ENCODE measurements around the gene PGA4. TPM values are rescaled to one million over a fixed set of nuclear protein-coding genes. Genes with fewer than 3 reads are reported as not detected.
"Not testable (repeated sequence)": the region's sequence is repeated elsewhere in the genome, so short reads cannot be mapped to it uniquely, and the experiment has no call there.

Gene PGA4
- total RNA-seq (not detected), polyA plus RNA-seq (not detected)

DNA sequence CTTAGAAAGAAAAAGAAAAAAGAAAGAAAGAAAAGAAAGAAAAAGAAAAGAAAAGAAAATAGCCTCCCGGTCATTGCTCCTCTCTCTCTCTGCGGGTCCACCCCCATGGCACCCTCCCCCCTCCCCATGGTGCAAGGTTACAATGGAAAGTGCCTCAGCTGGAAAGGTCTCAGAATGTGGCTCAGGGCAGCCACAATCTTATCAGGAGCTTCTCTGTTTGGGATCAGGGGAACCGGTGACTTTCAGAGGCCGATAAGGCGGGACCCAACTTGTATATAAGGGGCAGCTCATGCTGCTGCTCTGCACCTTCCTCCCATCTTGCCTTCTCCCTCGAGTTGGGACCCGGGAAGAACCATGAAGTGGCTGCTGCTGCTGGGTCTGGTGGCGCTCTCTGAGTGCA lies at the start of gene PGA4:
TSS of gene PGA4 (plus strand) at position 301 of the 400 bp plus-strand sequence. CDS start at position 355, 54 bp downstream.
- H3K4me1 ChIP-seq (ENCODE audit: insufficient read depth, low read length); H3K36me3 Mint-ChIP-seq; H3K27me3 Mint-ChIP-seq; H3K27ac ChIP-seq (ENCODE audit: low read depth, low read length); H3K27me3 ChIP-seq (ENCODE audit: insufficient read depth, low read length, poor library complexity, severe bottlenecking); DNase-seq; H3K27ac Mint-ChIP-seq; H3K9me3 Mint-ChIP-seq; POLR2A ChIA-PET; H3K4me3 ChIP-seq (ENCODE audit: low read length); H3K36me3 ChIP-seq (ENCODE audit: insufficient read depth, low read length); H3K4me1 Mint-ChIP-seq; H3K9me3 ChIP-seq (ENCODE audit: low read length); H3K4me3 Mint-ChIP-seq; CTCF ChIA-PET: not testable (repeated sequence)

DNA sequence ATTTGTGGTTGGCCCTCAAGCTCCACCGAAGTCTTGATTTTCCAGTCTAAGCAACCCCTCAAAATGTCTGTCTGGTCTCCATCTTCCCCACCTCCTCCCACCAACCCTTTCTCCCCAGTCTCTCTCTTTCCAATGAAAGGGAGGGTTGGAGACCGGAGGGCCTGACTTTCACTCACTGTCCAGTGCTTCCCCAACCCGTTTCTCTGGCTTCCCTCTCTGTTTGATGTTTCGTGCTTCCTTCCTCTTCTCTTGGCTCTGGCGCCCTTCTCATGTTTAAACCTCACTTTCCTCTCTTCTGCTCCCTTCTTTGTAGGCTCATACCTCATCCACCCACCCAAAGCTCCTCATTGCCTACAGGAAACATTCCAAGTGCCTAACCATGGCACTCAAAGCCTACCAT lies 49.8 kb upstream of the PGA4 start:
- no peak overlapping the region for H3K4me3 Mint-ChIP-seq
- no peak overlapping the region for H3K27ac ChIP-seq (ENCODE audit: low read depth, low read length)
- peaks cover 11 to 20% (median 12%) of the 10 kb centered on the region in 3 donors for H3K4me1 Mint-ChIP-seq
- no peaks in the 10 kb centered on the region for H3K36me3 Mint-ChIP-seq
- H3K9me3 Mint-ChIP-seq, result peaks cover 0 to 3% (median 0%) of the 10 kb centered on the region in 5 donors
- H3K36me3 ChIP-seq (ENCODE audit: insufficient read depth, low read length), result no peaks in the 10 kb centered on the region
- no peaks in the 10 kb centered on the region for H3K27me3 ChIP-seq (ENCODE audit: insufficient read depth, low read length, poor library complexity, severe bottlenecking)
- DNase-seq, result no peak
- H3K9me3 ChIP-seq (ENCODE audit: low read length), result no peaks in the 10 kb centered on the region
- ChIA-PET CTCF (interaction anchor here (1.1 kb wide), 1 partner anchor 13 kb away, joined by 4 read pairs; no protein-coding TSS in a partner anchor), POLR2A (no interaction called here)
- peaks cover 7 to 9% of the 10 kb centered on the region in 2 donors for H3K27me3 Mint-ChIP-seq
- H3K4me3 ChIP-seq (ENCODE audit: low read length), result no peak overlapping the region
- H3K27ac Mint-ChIP-seq, result peak overlapping the region in 2 of 8 donors; percentile 4 to 13
- H3K4me1 ChIP-seq (ENCODE audit: insufficient read depth, low read length), result peaks cover 13% of the 10 kb centered on the region

DNA sequence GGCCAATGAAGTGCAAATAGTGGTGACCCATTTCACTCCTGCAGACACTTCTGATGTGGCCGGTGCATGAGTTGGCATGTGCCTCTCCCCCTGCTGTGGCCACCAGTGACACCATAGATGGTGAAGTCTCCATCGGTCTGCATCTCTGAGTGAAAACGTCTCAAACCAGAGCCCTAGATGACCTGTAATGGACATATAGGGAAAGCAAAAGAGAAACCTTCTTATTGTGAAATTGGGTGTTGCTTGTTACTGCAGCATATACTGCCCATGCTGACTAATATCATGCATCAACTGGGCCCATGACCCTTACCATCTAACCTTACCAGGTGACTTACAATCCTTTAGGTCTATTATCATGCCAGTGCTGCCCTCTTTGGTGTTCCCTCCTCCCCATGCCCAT lies 49.3 kb upstream of the PGA4 start:
- ChIA-PET CTCF (no interaction called here), POLR2A (no interaction called here)
- Mint-ChIP-seq H3K4me3 (no peak overlapping the region), H3K27ac (no peak overlapping the region), H3K9me3 (peaks cover 0 to 3% (median 0%) of the 10 kb centered on the region in 5 donors), H3K27me3 (peaks cover 7 to 9% of the 10 kb centered on the region in 2 donors), H3K36me3 (no peaks in the 10 kb centered on the region), H3K4me1 (peaks cover 11 to 17% (median 12%) of the 10 kb centered on the region in 3 donors)
- Histone ChIP-seq H3K4me3 (ENCODE audit: low read length) (no peak overlapping the region), H3K27me3 (ENCODE audit: insufficient read depth, low read length, poor library complexity, severe bottlenecking) (no peaks in the 10 kb centered on the region), H3K4me1 (ENCODE audit: insufficient read depth, low read length) (peaks cover 13% of the 10 kb centered on the region), H3K36me3 (ENCODE audit: insufficient read depth, low read length) (no peaks in the 10 kb centered on the region), H3K9me3 (ENCODE audit: low read length) (no peaks in the 10 kb centered on the region), H3K27ac (ENCODE audit: low read depth, low read length) (no peak overlapping the region)
- DNase-seq, result no peak

DNA sequence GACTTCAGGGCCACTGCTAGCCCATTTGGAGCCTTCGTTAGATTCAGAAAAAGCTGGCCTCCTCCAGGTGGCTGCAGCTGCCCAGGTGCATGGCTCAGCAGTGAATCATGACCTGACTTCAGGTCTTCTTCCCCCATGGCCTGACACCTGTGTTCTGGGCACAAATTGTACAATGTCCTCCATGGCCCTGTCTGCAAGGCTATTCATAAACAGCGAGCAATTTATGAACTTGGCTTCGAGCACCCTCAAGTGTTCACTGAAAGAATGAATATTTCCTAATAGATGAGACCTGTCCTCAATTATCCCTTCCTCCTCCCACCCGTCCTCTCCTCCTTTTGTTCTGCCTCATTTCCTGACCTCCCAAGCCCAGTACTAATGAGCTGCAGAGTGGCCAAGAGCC lies 48.7 kb upstream of the PGA4 start:
- Mint-ChIP-seq H3K27ac (peak overlapping the region in 1 of 8 donors; percentile 49), H3K36me3 (no peaks in the 10 kb centered on the region), H3K27me3 (peaks cover 7 to 9% of the 10 kb centered on the region in 2 donors), H3K4me1 (peaks cover 11 to 15% (median 12%) of the 10 kb centered on the region in 3 donors), H3K9me3 (peaks cover 0 to 3% (median 0%) of the 10 kb centered on the region in 5 donors), H3K4me3 (no peak overlapping the region)
- ChIA-PET POLR2A (no interaction called here), CTCF (interaction anchor here (1.3 kb wide), 1 partner anchor 14 kb away, joined by 6 read pairs; no protein-coding TSS in a partner anchor)
- Histone ChIP-seq H3K27me3 (ENCODE audit: insufficient read depth, low read length, poor library complexity, severe bottlenecking) (no peaks in the 10 kb centered on the region), H3K4me1 (ENCODE audit: insufficient read depth, low read length) (peaks cover 13% of the 10 kb centered on the region), H3K4me3 (ENCODE audit: low read length) (no peak overlapping the region), H3K27ac (ENCODE audit: low read depth, low read length) (no peak overlapping the region), H3K36me3 (ENCODE audit: insufficient read depth, low read length) (no peaks in the 10 kb centered on the region), H3K9me3 (ENCODE audit: low read length) (no peaks in the 10 kb centered on the region)
- DNase-seq, result no peak

DNA sequence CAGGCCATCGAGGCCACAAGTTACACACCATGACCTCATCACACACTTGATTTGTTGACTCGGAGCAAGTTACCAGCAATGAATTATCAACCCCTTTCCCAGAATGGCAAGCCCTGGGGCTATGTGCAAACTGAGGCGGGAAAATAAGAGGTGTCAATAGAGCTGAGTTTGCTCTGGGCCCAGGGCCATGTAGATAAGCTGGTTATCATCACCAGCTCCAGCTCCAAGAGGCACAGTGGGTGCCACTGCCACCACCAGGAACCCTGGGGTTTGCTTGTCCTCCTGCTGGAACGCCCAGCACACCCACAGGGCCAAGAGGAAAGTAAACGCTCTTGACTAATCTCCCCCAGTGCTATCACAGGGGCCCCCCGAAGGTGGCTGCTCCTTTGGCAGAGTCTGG lies 47.9 kb upstream of the PGA4 start:
- POLR2A ChIA-PET, result no interaction called here

DNA sequence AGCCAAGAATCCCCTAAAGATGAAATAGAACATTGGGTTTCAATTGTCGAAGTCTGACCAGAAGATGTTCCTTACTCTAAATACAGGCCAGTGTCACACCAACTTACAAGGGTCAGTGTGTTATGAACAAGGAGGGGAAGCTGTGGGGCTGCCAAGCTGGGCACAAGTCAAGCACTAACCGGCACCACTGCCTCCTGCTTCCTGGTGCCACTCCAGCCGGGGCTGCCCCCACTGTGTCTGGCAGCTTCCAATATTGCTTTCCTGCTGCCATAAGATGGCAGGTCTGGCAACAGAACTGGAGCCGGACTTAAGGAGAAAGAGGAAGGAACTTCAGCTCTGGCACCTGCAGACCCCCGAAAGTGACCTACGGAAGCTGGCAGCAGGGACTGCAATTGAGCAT lies 47.2 kb upstream of the PGA4 start:
- peaks cover 7 to 16% of the 10 kb centered on the region in 2 donors for H3K27me3 Mint-ChIP-seq
- CTCF ChIA-PET, result no interaction called here

More for the DNA sequence above, 47.9 kb upstream of the PGA4 start:
- H3K27ac ChIP-seq (ENCODE audit: low read depth, low read length), result no peak overlapping the region
- no peak overlapping the region for H3K4me3 Mint-ChIP-seq
- no peak for DNase-seq
- H3K9me3 Mint-ChIP-seq, result peaks cover 0 to 3% (median 0%) of the 10 kb centered on the region in 5 donors
- H3K27me3 ChIP-seq (ENCODE audit: insufficient read depth, low read length, poor library complexity, severe bottlenecking), result no peaks in the 10 kb centered on the region
- no peaks in the 10 kb centered on the region for H3K36me3 Mint-ChIP-seq
- peak overlapping the region in 1 of 8 donors; percentile 23 for H3K27ac Mint-ChIP-seq
- no peak overlapping the region for H3K4me3 ChIP-seq (ENCODE audit: low read length)
- H3K4me1 ChIP-seq (ENCODE audit: insufficient read depth, low read length), result peaks cover 13% of the 10 kb centered on the region
- no peaks in the 10 kb centered on the region for H3K9me3 ChIP-seq (ENCODE audit: low read length)
- peaks cover 7 to 12% of the 10 kb centered on the region in 2 donors for H3K27me3 Mint-ChIP-seq
- CTCF ChIA-PET, result interaction anchor here (1.3 kb wide), 1 partner anchor 13 kb away, joined by 6 read pairs; no protein-coding TSS in a partner anchor
- peaks cover 11 to 12% (median 12%) of the 10 kb centered on the region in 3 donors for H3K4me1 Mint-ChIP-seq
- H3K36me3 ChIP-seq (ENCODE audit: insufficient read depth, low read length), result no peaks in the 10 kb centered on the region

DNA sequence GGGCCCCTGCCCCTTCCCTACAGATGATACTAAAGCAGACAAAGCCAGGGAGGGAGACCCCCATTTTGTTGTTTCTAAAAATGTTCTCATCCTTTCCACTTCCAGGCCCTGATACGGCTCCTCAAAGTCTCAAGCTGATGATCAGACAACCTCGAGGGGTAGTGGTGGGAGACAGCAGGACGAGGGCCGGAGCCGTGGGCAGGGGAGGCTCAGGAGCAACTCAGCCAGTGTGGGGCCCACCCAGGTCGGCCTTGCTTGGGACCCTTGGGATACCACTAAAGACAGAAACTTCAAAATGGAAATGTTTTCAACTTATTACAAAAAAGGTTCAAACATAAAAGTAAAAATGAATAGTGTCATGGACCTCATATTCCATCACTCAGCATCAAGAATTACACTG lies 45.7 kb upstream of the PGA4 start:
- peak overlapping the region in 1 of 8 donors; percentile 90 for H3K27ac Mint-ChIP-seq
- POLR2A ChIA-PET, result no interaction called here
- CTCF ChIA-PET, result interaction anchor here (1.8 kb wide), 1 partner anchor 11 kb away, joined by 7 read pairs; no protein-coding TSS in a partner anchor

More for the DNA sequence above, 47.2 kb upstream of the PGA4 start:
- H3K4me1 Mint-ChIP-seq, result peaks cover 11 to 12% (median 12%) of the 10 kb centered on the region in 3 donors
- no peak overlapping the region for H3K4me3 Mint-ChIP-seq
- H3K36me3 Mint-ChIP-seq, result no peaks in the 10 kb centered on the region
- H3K4me1 ChIP-seq (ENCODE audit: insufficient read depth, low read length), result peaks cover 13% of the 10 kb centered on the region
- no peak for DNase-seq
- H3K27ac Mint-ChIP-seq, result no peak overlapping the region
- POLR2A ChIA-PET, result no interaction called here
- no peak overlapping the region for H3K27ac ChIP-seq (ENCODE audit: low read depth, low read length)
- no peaks in the 10 kb centered on the region for H3K36me3 ChIP-seq (ENCODE audit: insufficient read depth, low read length)
- peaks cover 0 to 3% (median 0%) of the 10 kb centered on the region in 5 donors for H3K9me3 Mint-ChIP-seq
- no peak overlapping the region for H3K4me3 ChIP-seq (ENCODE audit: low read length)
- H3K27me3 ChIP-seq (ENCODE audit: insufficient read depth, low read length, poor library complexity, severe bottlenecking), result no peaks in the 10 kb centered on the region
- no peaks in the 10 kb centered on the region for H3K9me3 ChIP-seq (ENCODE audit: low read length)

DNA sequence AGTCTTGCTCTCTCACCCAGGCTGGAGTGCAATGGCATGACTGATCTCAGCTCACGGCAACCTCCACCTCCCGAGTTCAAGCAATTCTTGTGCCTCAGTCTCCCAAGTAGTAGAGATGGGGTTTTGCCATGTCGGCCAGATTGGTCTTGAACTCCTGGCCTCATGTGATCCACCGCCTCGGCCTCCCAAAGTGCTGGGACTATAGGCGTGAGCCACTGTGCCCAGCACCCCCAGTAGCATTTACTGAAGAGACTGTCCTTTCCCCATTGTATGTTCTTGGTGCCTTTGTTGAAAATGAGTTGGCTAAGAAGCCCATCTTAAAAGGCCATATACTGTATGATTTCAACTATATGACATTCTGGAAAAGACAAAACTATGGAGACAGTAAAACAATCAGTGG lies 41.9 kb upstream of the PGA4 start:
- H3K9me3 Mint-ChIP-seq; CTCF ChIA-PET; H3K27me3 ChIP-seq (ENCODE audit: insufficient read depth, low read length, poor library complexity, severe bottlenecking); H3K9me3 ChIP-seq (ENCODE audit: low read length); POLR2A ChIA-PET; H3K4me3 Mint-ChIP-seq; DNase-seq; H3K27ac ChIP-seq (ENCODE audit: low read depth, low read length); H3K4me1 ChIP-seq (ENCODE audit: insufficient read depth, low read length); H3K36me3 Mint-ChIP-seq; H3K36me3 ChIP-seq (ENCODE audit: insufficient read depth, low read length); H3K27ac Mint-ChIP-seq; H3K4me3 ChIP-seq (ENCODE audit: low read length); H3K4me1 Mint-ChIP-seq: not testable (repeated sequence)
- peaks cover 9 to 26% of the 10 kb centered on the region in 2 donors for H3K27me3 Mint-ChIP-seq

More for the DNA sequence above, 45.7 kb upstream of the PGA4 start:
- peaks cover 0 to 3% (median 0%) of the 10 kb centered on the region in 5 donors for H3K9me3 Mint-ChIP-seq
- H3K36me3 Mint-ChIP-seq, result no peaks in the 10 kb centered on the region
- no peak for DNase-seq
- Histone ChIP-seq H3K4me3 (ENCODE audit: low read length) (no peak overlapping the region), H3K9me3 (ENCODE audit: low read length) (no peaks in the 10 kb centered on the region), H3K4me1 (ENCODE audit: insufficient read depth, low read length) (peaks cover 13% of the 10 kb centered on the region), H3K36me3 (ENCODE audit: insufficient read depth, low read length) (no peaks in the 10 kb centered on the region), H3K27ac (ENCODE audit: low read depth, low read length) (no peak overlapping the region), H3K27me3 (ENCODE audit: insufficient read depth, low read length, poor library complexity, severe bottlenecking) (no peaks in the 10 kb centered on the region)
- no peak overlapping the region for H3K4me3 Mint-ChIP-seq
- H3K4me1 Mint-ChIP-seq, result peaks cover 11 to 12% (median 12%) of the 10 kb centered on the region in 3 donors
- peaks cover 13 to 24% of the 10 kb centered on the region in 2 donors for H3K27me3 Mint-ChIP-seq

Data from CD8-positive, alpha-beta memory T cell (primary cell).